IMR-90 (cell line): ENCODE data around the gene XPC. TPM values are rescaled to one million over a fixed set of nuclear protein-coding genes. Genes with fewer than 3 reads are reported as not detected.

Experiments used
- ATAC-seq: fragments of 200-7000 bp; cut with Tn5 transposase; 2 replicates; pipeline ENCODE4 v1.9.1; 2020; ENCODE audit warnings: low read depth, mild to moderate bottlenecking, moderate library complexity
- BruUV-seq: library from RNA; stranded (reverse); fragments of 400-500 nt; replicated peaks from 2 replicates; lab custom pipeline; 2021; lab: Mats Ljungman, UMichigan
- CTCF ChIA-PET: fragments of 300-600 bp; formaldehyde crosslinking; extraction: SDS; loops from one replicate; lab custom pipeline; 2021; ENCODE audit warnings: antibody characterized with exemption; lab: Yijun Ruan, JAX
- POLR2A ChIA-PET: fragments of 300-600 bp; sonication (Branson Sonifier 250); formaldehyde crosslinking; loops from one replicate; lab custom pipeline; 2022; ENCODE audit warnings: antibody characterized with exemption; ENCODE audit not compliant: unreplicated experiment; lab: Charles Lee
- DNase-seq: peaks from one replicate; pipeline ENCODE4 v3.0.0; 2013
- H2AFZ ChIP-seq: replicated peaks from 2 replicates; pipeline ENCODE3; 2013; ENCODE audit warnings: low read length, mild to moderate bottlenecking; ENCODE audit not compliant: poor library complexity
- H2AK5ac ChIP-seq: 2 replicates; pipeline ENCODE4 v1.6.1; 2013; ENCODE audit warnings: low read depth, low read length, inconsistent platforms
- H2AK9ac ChIP-seq: replicated peaks from 2 replicates; pipeline ENCODE3; 2013; ENCODE audit warnings: mild to moderate bottlenecking, low read depth, low read length, moderate library complexity; ENCODE audit not compliant: poor library complexity
- H2BK120ac ChIP-seq: 2 replicates; pipeline ENCODE4 v1.6.1; 2013; ENCODE audit warnings: low read depth, low read length, inconsistent platforms
- H2BK15ac ChIP-seq: 3 replicates; pipeline ENCODE4 v1.6.1; 2013; ENCODE audit warnings: low read depth, low read length, inconsistent platforms
- H2BK20ac ChIP-seq: 2 replicates; pipeline ENCODE4 v1.6.1; 2013; ENCODE audit warnings: low read depth, mild to moderate bottlenecking, inconsistent platforms, low read length, moderate library complexity
- H2BK5ac ChIP-seq: 2 replicates; pipeline ENCODE4 v1.6.1; 2013; ENCODE audit warnings: mild to moderate bottlenecking, low read depth, low read length, inconsistent platforms; ENCODE audit not compliant: poor library complexity, severe bottlenecking
- H3K14ac ChIP-seq: replicated peaks from 2 replicates; pipeline ENCODE4 v1.6.1; 2013; ENCODE audit warnings: low read depth, low read length, inconsistent platforms
- H3K18ac ChIP-seq: 2 replicates; pipeline ENCODE4 v1.6.1; 2013; ENCODE audit warnings: low read depth, low read length, control low read depth
- H3K23ac ChIP-seq: 2 replicates; pipeline ENCODE4 v1.6.1; 2013; ENCODE audit warnings: low read depth, low read length, inconsistent platforms
- H3K27ac ChIP-seq: 2 replicates; pipeline ENCODE4 v1.5.1; 2013; ENCODE audit warnings: mild to moderate bottlenecking, control low read depth, low read length; ENCODE audit not compliant: insufficient read depth
- H3K27me3 ChIP-seq: 2 replicates; pipeline ENCODE4 v1.6.1; 2013; ENCODE audit warnings: low read length; ENCODE audit not compliant: control insufficient read depth, insufficient read depth
- H3K36me3 ChIP-seq: 2 replicates; pipeline ENCODE4 v1.6.1; 2013; ENCODE audit warnings: low read length, mixed read lengths; ENCODE audit not compliant: control insufficient read depth, insufficient read depth
- H3K4ac ChIP-seq: 2 replicates; pipeline ENCODE4 v1.6.1; 2013; ENCODE audit warnings: low read depth, low read length, inconsistent platforms
- H3K4me1 ChIP-seq: 2 replicates; pipeline ENCODE4 v1.6.1; 2013; ENCODE audit warnings: low read length, mixed read lengths; ENCODE audit not compliant: control insufficient read depth, insufficient read depth
- H3K4me2 ChIP-seq: 2 replicates; pipeline ENCODE4 v1.6.1; 2013; ENCODE audit warnings: low read depth, mild to moderate bottlenecking, control low read depth, low read length, moderate library complexity
- H3K4me3 ChIP-seq: 2 replicates; pipeline ENCODE4 v1.5.1; 2013; ENCODE audit warnings: low read depth, mild to moderate bottlenecking, control low read depth, low read length, moderate library complexity; ENCODE audit not compliant: insufficient read depth
- H3K56ac ChIP-seq: 2 replicates; pipeline ENCODE4 v1.6.1; 2013; ENCODE audit warnings: low read length, inconsistent platforms; ENCODE audit not compliant: insufficient read depth; ENCODE audit errors: extremely low read depth
- H3K79me1 ChIP-seq, 2 experiments: 2 replicates each; pipeline ENCODE4 v1.6.1; 2013; ENCODE audit warnings: low read length in 2 of 2, inconsistent platforms in 1 of 2, low read depth in 1 of 2
- H3K9ac ChIP-seq: 2 replicates; pipeline ENCODE4 v1.6.1; 2013; ENCODE audit warnings: low read depth, low read length, control low read depth
- H3K9me1 ChIP-seq: 2 replicates; pipeline ENCODE4 v1.6.1; 2013; ENCODE audit warnings: low read length, inconsistent platforms; ENCODE audit not compliant: insufficient read depth
- H3K9me3 ChIP-seq: 2 replicates; pipeline ENCODE4 v1.6.1; 2013; ENCODE audit warnings: low read length; ENCODE audit not compliant: control insufficient read depth, insufficient read depth
- H4K20me1 ChIP-seq: 2 replicates; pipeline ENCODE4 v1.6.1; 2013; ENCODE audit warnings: low read length, inconsistent platforms; ENCODE audit not compliant: insufficient read depth
- H4K5ac ChIP-seq: 2 replicates; pipeline ENCODE4 v1.6.1; 2013; ENCODE audit warnings: mild to moderate bottlenecking, low read depth, low read length, control low read depth
- H4K8ac ChIP-seq, 2 experiments: 2 replicates each; pipeline ENCODE4 v1.6.1; 2013; ENCODE audit warnings: low read depth in 2 of 2, low read length in 2 of 2, control low read depth in 1 of 2, inconsistent platforms in 1 of 2
- H4K91ac ChIP-seq: 2 replicates; pipeline ENCODE4 v1.6.1; 2013; ENCODE audit warnings: low read depth, low read length, inconsistent platforms; ENCODE audit not compliant: insufficient read depth
- BHLHE40 ChIP-seq: fragments of 150-350 bp; IDR thresholded peaks from 2 replicates; pipeline ENCODE4 v1.6.1; 2016; ENCODE audit warnings: mild to moderate bottlenecking, low read depth, low read length
- CEBPB ChIP-seq: IDR thresholded peaks from 2 replicates; pipeline ENCODE4 v1.6.1; 2012; ENCODE audit warnings: low read depth, low read length, improper control_type of control experiment
- CHD1 ChIP-seq: IDR thresholded peaks from 2 replicates; pipeline ENCODE4 v1.6.1; 2012; ENCODE audit warnings: low read depth, low read length, improper control_type of control experiment
- ELK1 ChIP-seq: fragments of 150-350 bp; IDR thresholded peaks from 2 replicates; pipeline ENCODE4 v1.6.1; 2016; ENCODE audit warnings: low read depth, mild to moderate bottlenecking, low read length, moderate library complexity, borderline replicate concordance
- FOS ChIP-seq: fragments of 150-350 bp; IDR thresholded peaks from 2 replicates; pipeline ENCODE4 v1.6.1; 2016; ENCODE audit warnings: low read depth, low read length
- MAFK ChIP-seq: IDR thresholded peaks from 2 replicates; pipeline ENCODE4 v1.6.1; 2012; ENCODE audit warnings: low read depth, low read length, improper control_type of control experiment
- MAZ ChIP-seq: IDR thresholded peaks from 2 replicates; pipeline ENCODE4 v1.6.1; 2012; ENCODE audit warnings: low read depth, mild to moderate bottlenecking, low read length, improper control_type of control experiment, moderate library complexity, borderline replicate concordance
- MXI1 ChIP-seq: IDR thresholded peaks from 2 replicates; pipeline ENCODE4 v1.6.1; 2012; ENCODE audit warnings: low read depth, mild to moderate bottlenecking, low read length, moderate library complexity, borderline replicate concordance
- NFE2L2 ChIP-seq: fragments of 150-350 bp; IDR thresholded peaks from 2 replicates; pipeline ENCODE4 v1.6.1; 2016; ENCODE audit warnings: low read depth, mild to moderate bottlenecking, low read length
- POLR2A ChIP-seq: IDR thresholded peaks from 2 replicates; pipeline ENCODE4 v1.6.1; 2012; ENCODE audit warnings: mild to moderate bottlenecking, low read depth, low read length
- RAD21 ChIP-seq: IDR thresholded peaks from 2 replicates; pipeline ENCODE4 v1.6.1; 2012; ENCODE audit warnings: low read length, improper control_type of control experiment
- RCOR1 ChIP-seq: IDR thresholded peaks from 2 replicates; pipeline ENCODE4 v1.6.1; 2012; ENCODE audit warnings: mild to moderate bottlenecking, low read length, improper control_type of control experiment; ENCODE audit not compliant: insufficient replicate concordance
- RFX5 ChIP-seq: IDR thresholded peaks from 2 replicates; pipeline ENCODE4 v1.8.0; 2012; ENCODE audit warnings: low read depth, mild to moderate bottlenecking, low read length, moderate library complexity
- SMC3 ChIP-seq: fragments of 150-350 bp; IDR thresholded peaks from 2 replicates; pipeline ENCODE4 v1.6.1; 2016; ENCODE audit warnings: low read depth, mild to moderate bottlenecking, antibody characterized with exemption, low read length, moderate library complexity
- USF2 ChIP-seq: fragments of 150-350 bp; IDR thresholded peaks from 2 replicates; pipeline ENCODE4 v1.6.1; 2017; ENCODE audit warnings: mild to moderate bottlenecking, antibody characterized with exemption, low read length, low read depth
- WGBS, 2 experiments: methylation state at CpG; one replicate each; pipeline versions ENCODE4 v1.1.5 to v1.1.7; 2013; ENCODE audit warnings: missing lambda C conversion rate in 2 of 2; ENCODE audit not compliant: insufficient read length in 1 of 2; ENCODE audit errors: extremely low coverage in 2 of 2; 5-methylcytosine and 5-hydroxymethylcytosine counted together
- dilution Hi-C: fragments of 300-500 bp; cut with HindIII; formaldehyde crosslinking; loops from one replicate; pipeline ENCODE4 v1.14.3; 2018; ENCODE audit warnings: low sequenced_read_pairs; ENCODE audit not compliant: unreplicated experiment
- in situ Hi-C: fragments of 300-500 bp; cut with MboI; formaldehyde crosslinking; loops from 3 replicates; pipeline ENCODE4 v1.14.3; 2019; ENCODE audit warnings: low sequenced_read_pairs, inconsistent platforms, mixed read lengths
- intact Hi-C: fragments of 100-400 bp; cut with micrococcal nuclease; formaldehyde crosslinking; loops from 2 replicates; pipeline ENCODE4 v1.10.0; 2022
- polyA plus RNA-seq, 3 experiments: library from polyadenylated mRNA; depleted of rRNA; stranded (reverse); fragments of >200 nt; gene quantifications; 2 replicates each; pipeline ENCODE4 v1.2.3, GENCODE V29; 2012; ENCODE audit warnings: low replicate concordance in 1 of 3
- total RNA-seq: library from RNA; depleted of rRNA; stranded (reverse); fragments of >200 nt; gene quantifications from 2 replicates; pipeline ENCODE4 v1.2.3, GENCODE V29; 2012
- TF ChIP-seq, protein P1 (sequence below): conservative IDR thresholded peaks from 2 replicates; pipeline ENCODE4 v1.5.1; 2012; ENCODE audit warnings: mild to moderate bottlenecking, low read depth, low read length, improper control_type of control experiment

Gene XPC
- total and polyA plus RNA-seq, 2 of the 4 experiments (the other 2 are of a cell fraction) = 30.9 to 48.8 TPM

- TF ChIP-seq MAFK = no peak
- no peak for TF ChIP-seq FOS
- no peak for TF ChIP-seq MXI1
- TF ChIP-seq MAZ = no peak
- TF ChIP-seq POLR2A = no peak
- TF ChIP-seq RCOR1 = no peak
- no peak for TF ChIP-seq CEBPB
- TF ChIP-seq RFX5 = no peak
- no peak for TF ChIP-seq ELK1
- no peak for TF ChIP-seq SMC3
- TF ChIP-seq RAD21 = no peak
- TF ChIP-seq CHD1 = no peak
- TF ChIP-seq, protein P1, sequence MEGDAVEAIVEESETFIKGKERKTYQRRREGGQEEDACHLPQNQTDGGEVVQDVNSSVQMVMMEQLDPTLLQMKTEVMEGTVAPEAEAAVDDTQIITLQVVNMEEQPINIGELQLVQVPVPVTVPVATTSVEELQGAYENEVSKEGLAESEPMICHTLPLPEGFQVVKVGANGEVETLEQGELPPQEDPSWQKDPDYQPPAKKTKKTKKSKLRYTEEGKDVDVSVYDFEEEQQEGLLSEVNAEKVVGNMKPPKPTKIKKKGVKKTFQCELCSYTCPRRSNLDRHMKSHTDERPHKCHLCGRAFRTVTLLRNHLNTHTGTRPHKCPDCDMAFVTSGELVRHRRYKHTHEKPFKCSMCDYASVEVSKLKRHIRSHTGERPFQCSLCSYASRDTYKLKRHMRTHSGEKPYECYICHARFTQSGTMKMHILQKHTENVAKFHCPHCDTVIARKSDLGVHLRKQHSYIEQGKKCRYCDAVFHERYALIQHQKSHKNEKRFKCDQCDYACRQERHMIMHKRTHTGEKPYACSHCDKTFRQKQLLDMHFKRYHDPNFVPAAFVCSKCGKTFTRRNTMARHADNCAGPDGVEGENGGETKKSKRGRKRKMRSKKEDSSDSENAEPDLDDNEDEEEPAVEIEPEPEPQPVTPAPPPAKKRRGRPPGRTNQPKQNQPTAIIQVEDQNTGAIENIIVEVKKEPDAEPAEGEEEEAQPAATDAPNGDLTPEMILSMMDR = no peak
- no peak for TF ChIP-seq NFE2L2
- TF ChIP-seq BHLHE40 = no peak
- TF ChIP-seq USF2 = no peak
- H3K4me2 ChIP-seq = no peak overlapping the region
- no peak overlapping the region for H2AFZ ChIP-seq
Measured at GRCh38 chr3:14212032-14212431, 33.6 kb upstream of the XPC start.

More at GRCh38 chr3:14212032-14212431, 33.6 kb upstream of the XPC start:
- peak overlapping the region; percentile 96 for H2BK120ac ChIP-seq
- H3K14ac ChIP-seq = peak overlapping the region; percentile 74
- H3K9me1 ChIP-seq = peaks cover 28% of the 10 kb centered on the region
- H3K9me3 ChIP-seq = no peaks in the 10 kb centered on the region
- in situ Hi-C loops = no loop called here
- H3K23ac ChIP-seq = peak overlapping the region; percentile 66; the same call in 1 of the 2 replicates
- dilution Hi-C loops = no loop called here
- H2AK9ac ChIP-seq = peak overlapping the region; percentile 1
- H4K91ac ChIP-seq = peak overlapping the region; percentile 93
- H2BK5ac ChIP-seq = peak overlapping the region; percentile 97
- CTCF ChIA-PET = interaction anchor here (0.8 to 1.7 kb wide), 5 partner anchors 9 to 49 kb away, joined by 3 to 5 read pairs (median 3); no protein-coding TSS in a partner anchor
- no peaks in the 10 kb centered on the region for H3K36me3 ChIP-seq
- no peak for ATAC-seq
- no peaks in the 10 kb centered on the region for H4K20me1 ChIP-seq
- H3K9ac ChIP-seq = peak overlapping the region; percentile 77; the same call in 1 of the 2 replicates
- intact Hi-C loops = no loop called here
- peak overlapping the region; percentile 97 for H3K18ac ChIP-seq
- peak overlapping the region; percentile 97 for H3K4ac ChIP-seq
- peak overlapping the region; percentile 95 for H4K5ac ChIP-seq
- peak overlapping the region; percentile 84 for H3K56ac ChIP-seq
- H3K27ac ChIP-seq = peak overlapping the region; percentile 97
- peak overlapping the region; percentile 97 for H2BK20ac ChIP-seq
- POLR2A ChIA-PET = interaction anchor here (0.6 kb wide), 1 partner anchor 20 kb away, joined by 3 read pairs; no protein-coding TSS in a partner anchor
- H3K4me3 ChIP-seq = no peak overlapping the region
- peak overlapping the region; percentile 88 for H2AK5ac ChIP-seq
- H4K8ac ChIP-seq = peak overlapping the region; percentile 74 to 79
- peaks cover 33% of the 10 kb centered on the region for H3K4me1 ChIP-seq
- no peak for DNase-seq
- no peaks in the 10 kb centered on the region for H3K79me1 ChIP-seq
- H3K27me3 ChIP-seq = no peaks in the 10 kb centered on the region
- no CpG with 5 or more reads among the region's 3 CpGs for WGBS, 2 experiments
- BruUV-seq = no TSS peak
- H2BK15ac ChIP-seq = peak overlapping the region; percentile 56; the same call in 2 of the 3 replicates
